ENCODE data around the gene PRR19. TPM values are rescaled to one million over a fixed set of nuclear protein-coding genes. Genes with fewer than 3 reads are reported as not detected.

PRR19 gene
- total RNA-seq, 4 donors from 2014 or later = 0.73 to 1.7 (median 1.1) TPM

DNA sequence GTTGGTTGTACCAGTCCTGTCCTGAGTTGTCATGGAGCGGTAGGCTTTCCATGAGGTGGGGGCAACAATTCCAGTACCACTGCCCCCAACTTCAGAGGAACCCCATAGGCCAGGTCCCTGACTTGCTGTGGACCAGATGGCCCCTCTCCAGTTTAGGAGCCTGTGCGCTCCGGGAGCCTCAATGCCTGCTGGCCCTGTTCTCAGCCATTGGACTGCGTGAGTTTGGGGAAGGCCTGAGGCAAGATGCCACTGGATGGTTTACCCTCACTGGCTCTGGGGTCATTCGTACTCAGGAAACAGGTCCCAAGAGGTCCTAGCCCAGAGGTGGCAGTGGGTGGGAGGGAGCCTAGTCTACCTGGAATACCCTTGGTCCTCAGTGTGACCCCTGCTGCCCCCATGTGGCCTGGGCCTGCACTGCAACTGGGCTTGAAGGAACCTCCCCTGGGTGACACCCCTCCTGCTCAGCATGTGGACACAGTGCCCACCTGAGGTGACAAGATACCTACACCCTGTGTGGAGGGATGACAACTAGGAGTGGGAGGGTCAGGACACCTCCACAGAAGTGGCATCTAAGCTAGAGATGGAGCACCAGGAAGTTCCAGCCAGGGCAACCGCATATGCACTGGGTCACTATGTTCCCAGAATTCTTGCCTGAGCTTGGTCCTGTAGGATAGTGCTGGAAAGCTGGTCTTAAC is 6.0 kb upstream of the PRR19 start:
- TF ChIP-seq, protein P1, sequence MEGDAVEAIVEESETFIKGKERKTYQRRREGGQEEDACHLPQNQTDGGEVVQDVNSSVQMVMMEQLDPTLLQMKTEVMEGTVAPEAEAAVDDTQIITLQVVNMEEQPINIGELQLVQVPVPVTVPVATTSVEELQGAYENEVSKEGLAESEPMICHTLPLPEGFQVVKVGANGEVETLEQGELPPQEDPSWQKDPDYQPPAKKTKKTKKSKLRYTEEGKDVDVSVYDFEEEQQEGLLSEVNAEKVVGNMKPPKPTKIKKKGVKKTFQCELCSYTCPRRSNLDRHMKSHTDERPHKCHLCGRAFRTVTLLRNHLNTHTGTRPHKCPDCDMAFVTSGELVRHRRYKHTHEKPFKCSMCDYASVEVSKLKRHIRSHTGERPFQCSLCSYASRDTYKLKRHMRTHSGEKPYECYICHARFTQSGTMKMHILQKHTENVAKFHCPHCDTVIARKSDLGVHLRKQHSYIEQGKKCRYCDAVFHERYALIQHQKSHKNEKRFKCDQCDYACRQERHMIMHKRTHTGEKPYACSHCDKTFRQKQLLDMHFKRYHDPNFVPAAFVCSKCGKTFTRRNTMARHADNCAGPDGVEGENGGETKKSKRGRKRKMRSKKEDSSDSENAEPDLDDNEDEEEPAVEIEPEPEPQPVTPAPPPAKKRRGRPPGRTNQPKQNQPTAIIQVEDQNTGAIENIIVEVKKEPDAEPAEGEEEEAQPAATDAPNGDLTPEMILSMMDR (IDR thresholded peaks at IDR 0.05) = peak; percentile 83 to 97
- TF ChIP-seq POLR2AphosphoS5 (IDR thresholded peaks at IDR 0.05) = no peak
- Histone ChIP-seq H3K36me3 (peaks cover 45% of the 10 kb centered on the region), H3K4me1 (peaks cover 11% of the 10 kb centered on the region), H3K9me3 (no peaks in the 10 kb centered on the region), H3K27ac (no peak overlapping the region), H3K4me3 (no peak overlapping the region), H3K27me3 (no peaks in the 10 kb centered on the region)
- DNase-seq (ENCODE audit: low spot score in 2 of 2) = peak; percentile 91 to 93
- 80% methylated on average over 1 of the region's 6 CpGs for WGBS

DNA sequence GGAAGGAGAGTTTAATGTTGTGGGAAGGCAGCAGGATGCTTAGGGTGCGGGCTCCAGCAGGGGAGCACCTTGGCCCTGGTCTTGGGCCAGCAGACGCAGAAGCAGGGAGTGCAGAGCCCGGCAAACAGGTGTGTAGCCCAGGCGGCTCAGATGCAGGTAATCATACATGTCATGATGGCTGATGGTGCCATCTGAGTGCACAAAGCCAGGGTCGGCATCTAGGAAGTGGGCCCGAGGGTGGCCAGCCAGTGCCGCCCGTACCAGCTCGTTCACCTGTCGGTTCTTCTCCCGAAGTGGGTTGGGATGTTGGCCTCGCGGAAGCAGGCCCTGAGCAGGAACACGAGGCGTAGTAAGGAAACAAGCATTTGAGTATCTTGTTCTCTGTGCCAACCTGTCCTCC is 4.9 kb upstream of the PRR19 start:
- DNase-seq (ENCODE audit: low spot score in 2 of 2) = peak in 1 of 2 donors; percentile 73
- TF ChIP-seq, protein P1 (IDR thresholded peaks at IDR 0.05) = no peak
- TF ChIP-seq POLR2A (IDR thresholded peaks at IDR 0.05) (no peak), EP300 (IDR thresholded peaks at IDR 0.05) (no peak), POLR2AphosphoS5 (IDR thresholded peaks at IDR 0.05) (no peak)
- no peak overlapping the region for H3K4me3 ChIP-seq
- H3K36me3 ChIP-seq = peaks cover 34% of the 10 kb centered on the region
- no peak overlapping the region for H3K27ac ChIP-seq
- peaks cover 16% of the 10 kb centered on the region for H3K4me1 ChIP-seq
- H3K27me3 ChIP-seq = no peaks in the 10 kb centered on the region
- 75% methylated on average over 14 of the region's 15 CpGs for WGBS
- no peaks in the 10 kb centered on the region for H3K9me3 ChIP-seq

DNA sequence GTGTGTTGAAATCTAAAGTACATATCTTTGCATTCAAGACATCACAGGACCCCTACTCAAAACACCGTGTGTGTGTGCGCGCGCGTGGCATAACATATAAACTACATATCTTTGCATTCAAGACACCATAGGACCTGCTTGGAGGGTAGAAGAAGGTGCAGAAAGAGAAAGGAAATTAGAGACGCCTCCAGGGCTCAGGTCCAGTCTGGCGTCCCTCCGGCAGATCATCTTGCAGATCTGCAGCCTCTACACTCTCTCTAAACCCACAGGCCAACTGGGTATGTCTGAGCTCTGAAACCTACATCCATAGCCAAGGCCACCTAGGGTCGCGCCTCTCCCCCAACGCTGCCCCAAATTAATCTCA is 1.2 kb downstream of the PRR19 start:
- Histone ChIP-seq H3K9me3 (no peaks in the 10 kb centered on the region), H3K27me3 (no peaks in the 10 kb centered on the region), H3K27ac (no peak overlapping the region), H3K4me1 (peaks cover 26% of the 10 kb centered on the region), H3K4me3 (peak overlapping the region; percentile 62), H3K36me3 (no peaks in the 10 kb centered on the region)
- DNase-seq (ENCODE audit: low spot score in 2 of 2) = no peak
- 63% methylated on average over 11 of the region's 11 CpGs for WGBS
- TF ChIP-seq, protein P1 (IDR thresholded peaks at IDR 0.05) = no peak
- TF ChIP-seq POLR2AphosphoS5 (IDR thresholded peaks at IDR 0.05) (no peak), EP300 (IDR thresholded peaks at IDR 0.05) (no peak), POLR2A (IDR thresholded peaks at IDR 0.05) (no peak)

DNA sequence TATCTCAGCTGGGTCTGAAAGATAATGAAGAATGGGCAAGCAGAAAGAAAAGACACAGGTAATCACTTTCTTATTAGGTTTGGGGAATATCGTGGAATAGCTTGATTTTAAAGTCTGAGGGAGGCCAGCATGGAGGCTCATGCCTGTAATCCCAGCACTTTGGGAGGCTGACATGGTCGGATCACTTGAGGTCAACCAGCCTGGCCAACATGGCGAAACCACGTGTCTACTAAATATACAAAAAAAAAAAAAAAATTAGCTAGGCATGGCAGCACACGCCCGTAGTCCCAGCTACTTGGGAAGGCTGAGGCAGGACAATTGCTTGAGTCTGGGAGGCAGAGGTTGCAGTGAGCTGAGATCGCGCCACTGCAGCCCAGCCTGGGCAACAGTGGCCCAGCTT is 1.9 kb downstream of the PRR19 start:
- H3K36me3 ChIP-seq = no peaks in the 10 kb centered on the region
- TF ChIP-seq POLR2A (IDR thresholded peaks at IDR 0.05) (no peak), POLR2AphosphoS5 (IDR thresholded peaks at IDR 0.05) (no peak), EP300 (IDR thresholded peaks at IDR 0.05) (no peak)
- TF ChIP-seq, protein P1 (IDR thresholded peaks at IDR 0.05) = no peak
- no peak overlapping the region for H3K4me3 ChIP-seq
- no peak for DNase-seq (ENCODE audit: low spot score in 2 of 2)
- H3K27ac ChIP-seq = no peak overlapping the region
- H3K4me1 ChIP-seq = peaks cover 26% of the 10 kb centered on the region
- no peaks in the 10 kb centered on the region for H3K9me3 ChIP-seq
- 77% methylated on average over 8 of the region's 8 CpGs for WGBS
- H3K27me3 ChIP-seq = no peaks in the 10 kb centered on the region

DNA sequence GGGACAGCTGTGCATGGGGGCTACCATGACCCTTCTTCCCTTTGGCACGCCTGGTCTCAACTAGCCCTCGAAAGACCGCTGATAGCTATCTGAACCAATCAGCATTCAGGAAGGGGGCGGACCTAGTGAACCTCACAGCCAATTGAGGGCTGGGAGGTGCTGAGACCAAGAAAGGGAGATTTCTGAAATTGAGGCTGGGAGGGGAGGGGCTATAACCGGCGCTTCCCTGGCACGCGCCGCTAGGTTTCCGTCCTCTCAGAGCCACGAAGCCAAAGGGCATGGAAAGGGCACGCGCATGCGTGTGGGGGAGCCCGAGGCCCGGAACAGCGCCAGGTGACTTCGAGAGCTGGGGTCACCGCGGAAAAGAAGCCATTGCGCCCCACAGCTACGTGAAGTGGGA is 4.7 kb downstream of the PRR19 start:
- no peak overlapping the region for H3K4me3 ChIP-seq
- no peaks in the 10 kb centered on the region for H3K9me3 ChIP-seq
- H3K4me1 ChIP-seq = peaks cover 18% of the 10 kb centered on the region
- no peaks in the 10 kb centered on the region for H3K27me3 ChIP-seq
- H3K36me3 ChIP-seq = no peaks in the 10 kb centered on the region
- 92% methylated on average over 22 of the region's 22 CpGs for WGBS
- no peak for DNase-seq (ENCODE audit: low spot score in 2 of 2)
- no peak for TF ChIP-seq POLR2A (IDR thresholded peaks at IDR 0.05)
- TF ChIP-seq EP300 (IDR thresholded peaks at IDR 0.05) = no peak
- TF ChIP-seq POLR2AphosphoS5 (IDR thresholded peaks at IDR 0.05) = no peak
- TF ChIP-seq, protein P1 (IDR thresholded peaks at IDR 0.05) = no peak
- H3K27ac ChIP-seq = no peak overlapping the region

Measured in suprapubic skin (tissue), 4 donors.